Central memory CD8-positive, alpha-beta T cell (primary cell): ENCODE results near the gene CAPN14.

Experiments
- ATAC-seq: fragments of 150-1000 bp; cut with Tn5 transposase; replicated peaks from 2 replicates; pipeline ENCODE4 v1.10.0; 2022; ENCODE audit warnings: mild to moderate bottlenecking, moderate FRiP score, moderate number of reproducible peaks; ENCODE audit not compliant: poor library complexity, severe bottlenecking; ENCODE audit errors: extremely low read depth
- DNase-seq, 2 donors: peaks; one replicate each; pipeline ENCODE4 v3.0.0; 2021; ENCODE audit warnings: low spot score in 2 of 2
- H3K27ac Mint-ChIP-seq: one replicate; pipeline ENCODE4 v1.8.0; 2022; ENCODE audit warnings: low read depth, mild to moderate bottlenecking, moderate library complexity, mixed read lengths
- H3K27me3 Mint-ChIP-seq: one replicate; pipeline ENCODE4 v1.8.0; 2022; ENCODE audit warnings: mixed read lengths
- H3K36me3 Mint-ChIP-seq: one replicate; pipeline ENCODE4 v1.8.0; 2022; ENCODE audit warnings: mild to moderate bottlenecking, moderate library complexity, mixed read lengths; ENCODE audit not compliant: insufficient read depth
- H3K4me1 Mint-ChIP-seq: one replicate; pipeline ENCODE4 v1.8.0; 2022; ENCODE audit warnings: mixed read lengths
- H3K4me3 Mint-ChIP-seq: one replicate; pipeline ENCODE4 v1.8.0; 2022; ENCODE audit warnings: mild to moderate bottlenecking, moderate library complexity, mixed read lengths
- H3K9me3 Mint-ChIP-seq: one replicate; pipeline ENCODE4 v1.8.0; 2022; ENCODE audit warnings: mixed read lengths

The CAPN14 gene

DNA sequence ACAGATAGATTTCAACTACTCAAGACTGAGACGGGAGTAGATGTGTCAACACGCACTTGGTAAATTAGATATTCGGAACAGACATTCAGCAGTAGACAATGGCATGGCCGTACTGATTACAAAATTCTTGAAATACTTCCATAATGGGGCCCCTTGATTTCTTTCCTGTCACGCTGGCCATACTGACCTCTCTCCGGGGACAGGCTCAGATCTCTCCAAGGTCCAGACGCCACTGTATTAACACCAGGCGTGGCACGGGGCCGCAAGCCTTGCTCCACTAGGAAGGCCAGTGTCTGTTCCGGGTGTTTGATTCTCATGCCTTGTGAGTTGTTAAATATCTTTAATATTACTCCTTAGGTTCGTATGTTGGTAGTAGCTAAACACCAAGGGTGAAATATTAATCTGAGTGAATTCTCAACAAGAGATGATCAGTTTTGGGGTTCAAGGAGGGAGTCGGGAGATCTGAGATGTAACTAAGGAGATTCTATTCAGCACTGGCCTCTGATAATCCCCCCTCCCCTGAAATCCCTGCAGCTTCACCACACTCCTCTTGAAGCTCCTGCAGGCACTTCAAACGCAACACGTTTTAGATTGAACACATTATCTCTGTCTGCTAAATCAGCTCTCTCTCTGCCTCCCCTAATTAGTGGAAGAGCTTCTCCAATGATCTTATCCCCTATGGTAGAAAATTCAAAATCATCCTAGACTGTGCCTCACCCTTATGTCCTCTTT is 14.4 kb upstream of the CAPN14 start:
- Mint-ChIP-seq H3K27ac (no peak overlapping the region), H3K36me3 (no peaks in the 10 kb centered on the region), H3K4me1 (peaks cover 28% of the 10 kb centered on the region), H3K9me3 (no peaks in the 10 kb centered on the region), H3K4me3 (no peak overlapping the region), H3K27me3 (peaks cover 25% of the 10 kb centered on the region)
- DNase-seq (no peak), ATAC-seq (no peak)

GRCh38 chr2:31230751-31231150 is 13.4 kb upstream of the CAPN14 start:
- ATAC-seq (no peak), DNase-seq (no peak)
- Mint-ChIP-seq H3K4me3 (no peak overlapping the region), H3K36me3 (no peaks in the 10 kb centered on the region), H3K27me3 (peaks cover 25% of the 10 kb centered on the region), H3K27ac (no peak overlapping the region), H3K4me1 (peaks cover 21% of the 10 kb centered on the region), H3K9me3 (no peaks in the 10 kb centered on the region)

GRCh38 chr2:31228717-31229116 is 11.4 kb upstream of the CAPN14 start:
- DNase-seq (no peak), ATAC-seq (no peak)
- no peaks in the 10 kb centered on the region for H3K36me3 Mint-ChIP-seq
- no peak overlapping the region for H3K27ac Mint-ChIP-seq
- no peak overlapping the region for H3K4me3 Mint-ChIP-seq
- no peaks in the 10 kb centered on the region for H3K9me3 Mint-ChIP-seq
- peaks cover 9% of the 10 kb centered on the region for H3K4me1 Mint-ChIP-seq
- peaks cover 34% of the 10 kb centered on the region for H3K27me3 Mint-ChIP-seq

- no peak for ATAC-seq
- DNase-seq, result no peak
- Mint-ChIP-seq H3K27me3 (peaks cover 44% of the 10 kb centered on the region), H3K4me1 (no peaks in the 10 kb centered on the region), H3K4me3 (no peak overlapping the region), H3K9me3 (no peaks in the 10 kb centered on the region), H3K27ac (no peak overlapping the region), H3K36me3 (no peaks in the 10 kb centered on the region)
These were observed 10.4 kb upstream of the CAPN14 start for GRCh38 chr2:31227711-31228125.

DNA sequence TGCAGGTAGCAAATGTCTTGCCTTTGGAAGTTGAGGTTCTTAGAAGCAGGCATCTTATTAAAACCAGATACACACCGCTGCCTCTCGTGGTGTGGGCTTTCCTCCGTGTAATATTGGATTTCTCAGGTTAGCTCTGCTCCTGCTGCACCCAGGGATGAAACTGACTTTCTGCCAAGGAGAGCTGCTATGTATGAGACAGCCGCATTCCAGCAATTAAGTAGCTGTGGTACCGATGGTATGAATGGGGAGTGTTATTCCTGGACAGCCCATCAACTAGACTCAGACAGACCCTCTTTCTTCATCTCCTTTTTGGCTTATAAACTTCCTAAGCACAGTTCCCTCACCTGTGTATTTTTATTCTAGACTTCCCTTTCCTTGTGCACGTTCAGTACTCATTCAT is 9.8 kb upstream of the CAPN14 start:
- Mint-ChIP-seq H3K27me3 (peaks cover 47% of the 10 kb centered on the region), H3K9me3 (no peaks in the 10 kb centered on the region), H3K4me1 (no peaks in the 10 kb centered on the region), H3K36me3 (no peaks in the 10 kb centered on the region), H3K27ac (no peak overlapping the region), H3K4me3 (no peak overlapping the region)
- ATAC-seq (no peak), DNase-seq (no peak)

- no peaks in the 10 kb centered on the region for H3K4me1 Mint-ChIP-seq
- DNase-seq, result no peak
- H3K27ac Mint-ChIP-seq, result no peak overlapping the region
These were observed 9.0 kb upstream of the CAPN14 start for GRCh38 chr2:31226266-31226665.

DNA sequence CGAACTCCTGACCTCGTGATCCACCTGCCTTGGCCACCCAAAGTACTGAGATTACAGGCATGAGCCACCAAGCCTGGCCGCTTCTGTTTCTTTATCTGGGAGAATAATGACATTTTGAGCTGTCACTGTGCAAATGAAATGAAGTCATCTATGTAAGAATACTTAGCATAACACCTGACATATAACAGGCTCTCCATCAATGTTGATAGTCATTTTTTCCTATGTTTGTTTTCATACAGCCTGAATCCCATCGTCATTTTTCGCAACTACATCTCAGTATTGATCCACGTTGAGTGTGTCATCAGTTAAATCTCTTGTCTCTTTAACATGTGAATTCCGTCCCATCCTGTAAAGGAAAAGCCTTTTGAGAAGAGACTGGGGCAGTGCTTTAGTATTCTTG is 6.4 kb upstream of the CAPN14 start:
- Mint-ChIP-seq H3K4me3 (no peak overlapping the region), H3K4me1 (no peaks in the 10 kb centered on the region), H3K27ac (no peak overlapping the region), H3K36me3 (no peaks in the 10 kb centered on the region), H3K27me3 (peaks cover 56% of the 10 kb centered on the region), H3K9me3 (no peaks in the 10 kb centered on the region)
- ATAC-seq (no peak), DNase-seq (no peak)

More at GRCh38 chr2:31226266-31226665, 9.0 kb upstream of the CAPN14 start:
- no peak for ATAC-seq
- Mint-ChIP-seq H3K4me3 (no peak overlapping the region), H3K36me3 (no peaks in the 10 kb centered on the region), H3K9me3 (no peaks in the 10 kb centered on the region), H3K27me3 (peaks cover 46% of the 10 kb centered on the region)

DNA sequence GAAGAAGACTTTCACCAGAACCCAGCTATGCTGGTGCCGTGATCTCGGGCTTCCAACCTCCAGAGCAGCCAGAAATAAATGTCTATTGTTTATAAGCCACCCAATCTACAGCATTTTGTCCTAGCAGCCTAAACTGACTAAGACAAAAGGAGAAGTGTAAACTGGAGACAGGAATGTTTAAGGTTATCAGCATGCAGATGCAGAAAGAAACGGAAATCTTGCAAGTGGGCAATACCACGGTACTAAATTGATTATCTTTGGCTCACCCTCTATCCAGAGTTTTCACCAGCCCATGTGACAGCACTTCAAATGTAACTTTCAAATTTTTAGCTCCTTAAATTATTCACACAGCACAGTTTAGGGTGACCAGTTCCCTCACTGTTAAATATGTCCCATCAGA is 5.7 kb upstream of the CAPN14 start:
- ATAC-seq (no peak), DNase-seq (no peak)
- Mint-ChIP-seq H3K27me3 (peaks cover 59% of the 10 kb centered on the region), H3K9me3 (no peaks in the 10 kb centered on the region), H3K4me3 (no peak overlapping the region), H3K27ac (no peak overlapping the region), H3K4me1 (no peaks in the 10 kb centered on the region), H3K36me3 (no peaks in the 10 kb centered on the region)

DNA sequence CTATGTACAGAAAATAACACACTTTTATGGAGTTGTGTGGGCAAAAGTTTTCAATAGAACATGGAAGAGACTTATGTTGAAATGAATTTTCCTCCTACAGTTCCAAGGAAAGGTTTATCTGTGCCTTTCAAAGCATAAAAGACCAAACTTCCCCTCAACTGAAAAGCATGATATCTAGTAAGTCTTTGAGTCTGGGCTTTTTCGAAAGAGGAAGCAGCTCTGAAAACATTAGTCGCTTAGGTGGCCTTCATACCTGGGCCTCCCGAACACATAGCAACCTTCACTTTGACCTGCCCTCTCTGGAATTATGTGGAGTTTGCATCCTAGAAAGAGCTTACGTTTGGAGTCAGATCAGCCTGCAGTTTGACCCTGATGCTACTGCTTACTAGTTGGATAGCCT is 4.8 kb upstream of the CAPN14 start:
- DNase-seq (no peak), ATAC-seq (no peak)
- H3K36me3 Mint-ChIP-seq, result no peaks in the 10 kb centered on the region
- H3K9me3 Mint-ChIP-seq, result no peaks in the 10 kb centered on the region
- no peak overlapping the region for H3K27ac Mint-ChIP-seq
- peaks cover 59% of the 10 kb centered on the region for H3K27me3 Mint-ChIP-seq
- H3K4me1 Mint-ChIP-seq, result no peaks in the 10 kb centered on the region
- no peak overlapping the region for H3K4me3 Mint-ChIP-seq

DNA sequence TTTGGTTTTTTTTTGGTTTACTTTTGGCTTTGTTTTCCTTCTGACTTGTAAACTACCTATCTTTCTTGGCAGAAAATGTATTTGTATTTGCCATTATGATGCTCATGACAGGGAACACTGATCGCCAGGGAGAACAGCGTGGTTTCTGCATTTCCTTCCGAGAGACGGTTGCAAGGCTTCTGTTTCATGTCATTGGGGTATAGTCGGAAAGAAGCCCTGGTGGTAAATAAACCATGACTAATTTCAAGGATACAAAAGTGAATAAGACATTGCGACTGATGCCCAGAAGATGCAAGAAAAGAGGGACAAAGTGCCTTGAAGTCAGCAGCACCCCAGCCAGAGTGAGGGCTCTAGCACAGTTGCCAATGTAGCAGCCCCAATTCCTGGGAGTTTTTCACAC is 4.2 kb upstream of the CAPN14 start:
- ATAC-seq (no peak), DNase-seq (no peak)
- Mint-ChIP-seq H3K4me1 (no peaks in the 10 kb centered on the region), H3K27me3 (peaks cover 59% of the 10 kb centered on the region), H3K27ac (no peak overlapping the region), H3K9me3 (no peaks in the 10 kb centered on the region), H3K4me3 (no peak overlapping the region), H3K36me3 (no peaks in the 10 kb centered on the region)

GRCh38 chr2:31219131-31219969 is 2.0 kb upstream of the CAPN14 start:
- Mint-ChIP-seq H3K27ac (no peak overlapping the region), H3K4me3 (no peak overlapping the region), H3K36me3 (no peaks in the 10 kb centered on the region), H3K9me3 (no peaks in the 10 kb centered on the region), H3K27me3 (peaks cover 56% of the 10 kb centered on the region), H3K4me1 (no peaks in the 10 kb centered on the region)
- DNase-seq, result no peak
- ATAC-seq, result peak; percentile 49

GRCh38 chr2:31216734-31217133 is 581 bp downstream of the CAPN14 start:
- no peaks in the 10 kb centered on the region for H3K36me3 Mint-ChIP-seq
- DNase-seq, result no peak
- H3K9me3 Mint-ChIP-seq, result no peaks in the 10 kb centered on the region
- H3K27me3 Mint-ChIP-seq, result peaks cover 31% of the 10 kb centered on the region
- H3K4me1 Mint-ChIP-seq, result no peaks in the 10 kb centered on the region
- no peak for ATAC-seq
- H3K27ac Mint-ChIP-seq, result no peak overlapping the region
- H3K4me3 Mint-ChIP-seq, result no peak overlapping the region

DNA sequence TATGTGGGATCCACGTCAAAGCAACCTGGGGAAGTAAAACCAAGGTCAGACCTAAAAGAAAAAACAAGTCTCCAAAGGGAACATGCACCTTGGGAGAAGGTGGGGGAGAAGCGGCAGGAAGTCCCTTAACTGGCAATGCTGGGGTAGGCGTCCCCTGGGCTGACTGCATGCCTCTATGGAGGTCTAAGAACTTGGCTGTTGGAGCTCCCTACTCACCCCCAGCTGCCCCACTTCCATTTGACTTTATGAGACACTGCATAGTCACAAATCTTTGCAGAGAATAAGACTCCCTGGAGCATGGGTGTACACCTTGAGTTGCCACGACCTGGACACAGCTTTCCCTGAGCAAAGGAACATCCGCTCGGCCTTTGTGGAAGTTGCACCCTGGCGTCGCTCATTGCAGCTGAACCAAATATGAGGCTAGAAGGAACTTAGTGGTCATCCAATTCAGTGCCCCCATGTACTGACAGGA is 2.8 kb downstream of the CAPN14 start:
- ATAC-seq, result no peak
- Mint-ChIP-seq H3K4me3 (no peak overlapping the region), H3K4me1 (no peaks in the 10 kb centered on the region), H3K36me3 (no peaks in the 10 kb centered on the region), H3K27ac (peak overlapping the region; percentile 4), H3K9me3 (no peaks in the 10 kb centered on the region), H3K27me3 (peaks cover 10% of the 10 kb centered on the region)
- no peak for DNase-seq
